ENCODE measurements around the gene TMEM129. TPM values are rescaled to one million over a fixed set of nuclear protein-coding genes. Genes with fewer than 3 reads are reported as not detected.

TMEM129 gene
- total and polyA plus RNA-seq, 9 donors, result 5.6 to 43.2 (median 40.3) TPM

DNA sequence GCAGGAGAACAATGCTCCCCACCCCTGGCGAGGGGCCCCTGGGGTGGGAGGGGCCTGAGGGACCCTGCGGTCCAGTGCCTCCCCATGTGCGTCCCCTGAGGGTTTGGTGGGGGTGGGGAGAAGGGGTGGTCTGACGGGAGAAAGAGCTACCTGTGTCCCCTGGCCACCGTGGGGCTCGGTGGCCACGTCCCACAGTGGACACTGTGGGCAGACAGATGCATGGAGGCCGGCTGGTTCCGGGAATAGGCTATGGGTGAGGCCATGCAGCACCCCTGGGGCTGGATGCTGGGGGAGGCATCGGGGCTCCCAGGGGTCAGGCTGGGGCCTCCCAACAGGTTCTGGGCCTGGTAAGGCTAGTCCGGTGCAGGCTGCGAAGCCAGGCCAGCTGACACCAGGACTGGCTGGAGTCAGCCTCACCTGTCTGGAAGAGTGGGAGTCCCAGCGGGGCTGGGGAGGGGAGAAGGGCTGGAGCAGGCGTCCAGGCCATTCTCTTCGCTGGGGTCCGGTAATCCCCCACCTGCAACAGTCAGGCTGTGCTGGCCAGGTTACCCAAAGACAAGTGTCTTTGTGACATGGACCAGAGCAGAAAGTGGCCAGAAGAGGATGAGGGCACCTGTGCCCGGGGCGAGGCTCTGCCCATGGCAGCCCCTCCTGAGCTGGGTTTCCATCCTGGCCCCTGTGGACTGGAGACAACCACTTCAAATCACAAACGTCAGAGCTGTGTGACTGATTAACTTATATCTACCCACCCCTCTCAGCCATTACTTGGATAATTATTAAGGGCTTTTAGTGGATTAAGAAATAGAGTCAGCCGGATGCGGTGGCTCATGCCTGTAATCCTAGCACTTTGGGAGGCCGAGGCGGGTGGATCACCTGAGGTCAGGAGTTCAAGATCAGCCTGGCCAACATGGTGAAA lies 35.6 kb downstream of the TMEM129 start:
- TF ChIP-seq, protein P1, sequence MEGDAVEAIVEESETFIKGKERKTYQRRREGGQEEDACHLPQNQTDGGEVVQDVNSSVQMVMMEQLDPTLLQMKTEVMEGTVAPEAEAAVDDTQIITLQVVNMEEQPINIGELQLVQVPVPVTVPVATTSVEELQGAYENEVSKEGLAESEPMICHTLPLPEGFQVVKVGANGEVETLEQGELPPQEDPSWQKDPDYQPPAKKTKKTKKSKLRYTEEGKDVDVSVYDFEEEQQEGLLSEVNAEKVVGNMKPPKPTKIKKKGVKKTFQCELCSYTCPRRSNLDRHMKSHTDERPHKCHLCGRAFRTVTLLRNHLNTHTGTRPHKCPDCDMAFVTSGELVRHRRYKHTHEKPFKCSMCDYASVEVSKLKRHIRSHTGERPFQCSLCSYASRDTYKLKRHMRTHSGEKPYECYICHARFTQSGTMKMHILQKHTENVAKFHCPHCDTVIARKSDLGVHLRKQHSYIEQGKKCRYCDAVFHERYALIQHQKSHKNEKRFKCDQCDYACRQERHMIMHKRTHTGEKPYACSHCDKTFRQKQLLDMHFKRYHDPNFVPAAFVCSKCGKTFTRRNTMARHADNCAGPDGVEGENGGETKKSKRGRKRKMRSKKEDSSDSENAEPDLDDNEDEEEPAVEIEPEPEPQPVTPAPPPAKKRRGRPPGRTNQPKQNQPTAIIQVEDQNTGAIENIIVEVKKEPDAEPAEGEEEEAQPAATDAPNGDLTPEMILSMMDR (IDR thresholded peaks at IDR 0.05), result no peak
- H3K27me3 ChIP-seq, result no peaks in the 10 kb centered on the region
- DNase-seq, result peak; percentile 25 to 55 (median 50)
- intact Hi-C loops (cut with DNase I), result no loop called here
- peak overlapping the region; percentile 63 to 78 for H3K27ac ChIP-seq
- peaks cover 4% of the 10 kb centered on the region for H3K4me1 ChIP-seq (ENCODE audit: insufficient read depth)
- H3K4me3 ChIP-seq, result no peak overlapping the region
- WGBS, 3 donors, result 68 to 76% (median 72%) methylated on average over 22 to 23 of the region's 23 CpGs
- H3K36me3 ChIP-seq, result no peaks in the 10 kb centered on the region
- no peaks in the 10 kb centered on the region for H3K9me3 ChIP-seq

GRCh38 chr4:1684506-1685234 lies 36.5 kb downstream of the TMEM129 start:
- Histone ChIP-seq H3K4me1 (ENCODE audit: insufficient read depth) (peaks cover 4% of the 10 kb centered on the region), H3K36me3 (no peaks in the 10 kb centered on the region), H3K27ac (peak overlapping the region; percentile 63 to 78), H3K9me3 (no peaks in the 10 kb centered on the region), H3K4me3 (peak overlapping the region; percentile 32), H3K27me3 (no peaks in the 10 kb centered on the region)
- peak; percentile 42 to 97 (median 95) for DNase-seq
- intact Hi-C loops (cut with DNase I), result no loop called here
- 13 to 38% (median 18%) methylated on average over 18 to 66 of the region's 66 CpGs for WGBS, 3 donors
- TF ChIP-seq POLR2A (IDR thresholded peaks at IDR 0.05), result no peak
- no peak for TF ChIP-seq EP300 (IDR thresholded peaks at IDR 0.05)
- TF ChIP-seq, protein P1 (IDR thresholded peaks at IDR 0.05), result no peak

DNA sequence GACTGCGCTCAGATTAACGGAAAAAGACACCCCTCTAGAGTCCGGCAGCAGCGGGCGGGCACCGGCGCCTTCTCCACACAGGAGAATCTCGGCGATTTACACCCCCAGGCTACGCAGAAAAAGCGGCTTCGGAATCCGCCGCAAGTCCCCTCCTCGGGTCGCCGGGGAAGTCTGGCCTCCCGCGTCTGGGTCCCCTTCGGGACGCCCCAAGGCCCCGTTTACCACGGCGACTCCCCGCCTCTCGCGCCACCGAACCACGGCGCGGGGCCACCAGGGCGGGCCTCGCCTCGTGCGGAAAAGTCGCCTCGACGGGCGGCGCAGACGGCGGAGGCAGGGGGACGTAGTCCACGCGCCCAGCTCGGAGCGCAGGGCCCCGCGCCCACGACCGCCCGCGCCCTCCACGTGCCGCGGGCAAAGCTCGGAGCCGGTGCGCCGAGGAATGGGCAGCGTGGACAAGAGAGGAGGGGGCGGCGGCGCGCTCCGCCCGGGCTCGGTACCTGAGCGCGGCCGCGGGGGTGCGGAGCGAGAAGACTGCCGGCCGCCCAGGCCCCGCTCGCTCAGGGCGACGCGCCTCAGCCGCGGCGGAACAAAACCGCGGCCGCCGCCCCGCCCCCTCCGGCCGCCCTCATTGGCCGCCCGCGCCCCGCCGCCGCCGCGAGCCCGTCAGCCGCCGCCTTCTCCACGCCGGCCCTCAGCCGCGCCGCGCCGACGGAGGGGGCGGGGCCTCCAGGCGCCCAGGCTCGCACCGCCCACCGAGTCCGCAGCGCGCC lies 37.2 kb downstream of the TMEM129 start, which contains the start of gene FAM53A:
Gene FAM53A (minus strand): TSS at position 578 of the 770 bp plus-strand sequence. CDS start 15,572 bp downstream, outside the sequence.
- Histone ChIP-seq H3K9me3 (no peaks in the 10 kb centered on the region), H3K4me1 (ENCODE audit: insufficient read depth) (peaks cover 4% of the 10 kb centered on the region), H3K4me3 (peak within 1 kb of the TSS; percentile 55), H3K27ac (peak within 1 kb of the TSS; percentile 63 to 80), H3K36me3 (no peaks in the 10 kb centered on the region), H3K27me3 (no peaks in the 10 kb centered on the region)
- intact Hi-C loops (cut with DNase I), result no loop called here
- WGBS, 3 donors, result 0 to 1% (median 1%) methylated on average over 72 to 118 of the region's 118 CpGs
- peak; percentile 46 for TF ChIP-seq POLR2A (IDR thresholded peaks at IDR 0.05)
- TF ChIP-seq EP300 (IDR thresholded peaks at IDR 0.05), result no peak
- TF ChIP-seq, protein P1 (IDR thresholded peaks at IDR 0.05), result no peak
- peak in 2 of 5 donors; percentile 47 to 93 for DNase-seq

- Histone ChIP-seq H3K9me3 (no peaks in the 10 kb centered on the region), H3K4me3 (peak overlapping the region; percentile 55), H3K4me1 (ENCODE audit: insufficient read depth) (peaks cover 4% of the 10 kb centered on the region), H3K36me3 (no peaks in the 10 kb centered on the region), H3K27ac (peak overlapping the region; percentile 59 to 80), H3K27me3 (no peaks in the 10 kb centered on the region)
- intact Hi-C loops (cut with DNase I), result no loop called here
- 1 to 2% (median 2%) methylated on average over 13 of the region's 13 CpGs for WGBS, 3 donors
- DNase-seq, result peak in 3 of 5 donors; percentile 45 to 67 (median 62)
- TF ChIP-seq, protein P1 (IDR thresholded peaks at IDR 0.05), result no peak
- TF ChIP-seq EP300 (IDR thresholded peaks at IDR 0.05) (no peak), POLR2A (IDR thresholded peaks at IDR 0.05) (no peak)
These were observed 37.8 kb downstream of the TMEM129 start for GRCh38 chr4:1683261-1683735.

Data from ovary (tissue), 9 donors.